ENCODE measurements around the gene USF2. TPM values are rescaled to one million over a fixed set of nuclear protein-coding genes. Genes with fewer than 3 reads are reported as not detected.

Gene USF2
- total RNA-seq, 3 donors from 2014 or later = 72.7 to 117 (median 77.3) TPM

DNA sequence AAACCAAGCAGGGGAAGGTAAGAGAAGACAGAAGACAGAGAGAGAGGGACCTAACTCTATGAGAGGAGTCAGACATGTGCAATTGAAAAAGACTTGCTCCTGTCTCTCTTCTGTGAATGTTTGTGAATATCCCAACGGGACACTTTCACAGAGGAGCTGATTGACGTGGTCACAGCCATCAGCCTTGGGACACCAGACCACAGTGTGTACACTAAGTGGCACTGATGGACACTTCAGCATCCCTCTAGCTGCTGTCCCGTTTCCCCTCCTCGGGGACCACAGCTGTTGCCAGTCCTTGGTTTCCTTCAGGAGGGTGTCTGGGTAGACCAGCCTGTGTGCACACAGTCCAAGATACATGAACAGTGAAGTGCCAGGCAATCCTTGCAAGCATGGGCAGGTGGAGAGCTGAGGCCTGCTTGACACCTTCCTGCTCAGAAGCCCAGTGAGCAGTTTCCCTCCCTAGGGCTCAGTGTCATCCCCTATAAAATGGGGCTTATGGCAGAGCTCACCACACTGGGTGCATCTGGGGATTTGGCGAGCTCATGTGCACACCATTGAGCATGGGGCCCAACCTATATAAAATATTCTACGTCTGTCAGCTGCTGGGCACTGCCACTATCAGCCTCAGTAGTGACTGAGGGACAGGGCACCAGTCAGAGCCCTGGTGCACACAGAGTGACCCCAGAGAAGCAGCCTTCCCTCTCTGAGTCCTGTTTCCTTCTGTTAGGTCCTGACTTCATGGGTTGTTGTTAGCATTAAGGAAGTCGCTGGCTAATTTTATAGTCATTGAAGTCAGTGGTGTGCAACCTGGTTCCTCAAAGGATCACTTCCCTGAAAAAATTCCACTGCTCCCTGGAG, 4.3 kb upstream of the USF2 start:
- Histone ChIP-seq H3K27me3 (no peaks in the 10 kb centered on the region), H3K4me3 (no peak overlapping the region), H3K27ac (peak overlapping the region; percentile 57 to 95), H3K4me1 (peaks cover 8 to 27% of the 10 kb centered on the region in 2 donors), H3K36me3 (no peaks in the 10 kb centered on the region), H3K9me3 (no peaks in the 10 kb centered on the region)
- no peak for TF ChIP-seq POLR2AphosphoS5 (IDR thresholded peaks at IDR 0.05)
- TF ChIP-seq CTCF (IDR thresholded peaks at IDR 0.05) = no peak
- no peak for TF ChIP-seq POLR2A (IDR thresholded peaks at IDR 0.05)
- DNase-seq (ENCODE audit: low spot score in 2 of 2) = peak; percentile 14 to 15
- intact Hi-C loops (cut with DNase I; ENCODE audit: low total_unique reads) = loop anchor here (5.0 to 10.0 kb wide), 2 partner anchors 110 to 878 kb away; partner anchors contain the start of genes CAPNS1 and FXYD5

DNA sequence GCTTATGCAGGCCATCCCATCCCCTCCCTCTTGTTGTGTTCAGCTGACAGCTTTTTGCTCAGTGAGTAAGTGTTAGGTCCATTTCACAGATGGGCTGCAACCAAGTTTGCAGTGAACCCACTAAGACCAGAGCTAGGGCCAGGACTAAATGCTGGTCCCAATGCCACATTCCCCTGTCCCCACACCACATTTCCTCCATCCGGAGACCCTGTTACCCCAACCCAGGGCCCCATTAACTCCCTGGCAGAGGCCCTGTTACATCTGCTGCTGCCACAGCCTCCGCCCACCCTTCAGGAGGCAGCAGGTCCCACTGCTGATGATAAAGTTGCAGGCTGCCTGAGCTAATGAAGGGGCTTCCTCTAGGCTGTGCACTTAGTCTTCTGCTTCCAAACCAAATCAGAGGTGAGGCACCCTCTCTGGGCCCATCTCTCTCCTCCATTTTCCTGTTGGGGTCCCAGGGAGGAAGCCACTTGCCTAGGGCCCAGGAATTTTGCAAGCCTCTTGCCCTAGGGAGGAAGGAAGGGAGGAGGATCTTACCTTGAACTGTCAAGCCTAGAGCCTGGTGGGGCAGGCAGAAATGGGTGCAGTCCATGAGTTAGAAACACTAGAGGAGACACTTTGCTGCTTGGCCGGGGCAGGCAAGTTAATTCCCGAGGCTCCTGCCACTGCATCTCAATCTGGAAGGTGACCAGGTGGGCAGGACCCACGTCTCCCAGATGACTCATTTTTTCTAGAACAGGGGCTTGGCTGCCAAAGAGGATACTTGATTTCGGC, 3.4 kb upstream of the USF2 start:
- Histone ChIP-seq H3K4me3 (no peak overlapping the region), H3K4me1 (peaks cover 8 to 33% of the 10 kb centered on the region in 2 donors), H3K27ac (peak overlapping the region; percentile 57 to 95), H3K36me3 (no peaks in the 10 kb centered on the region), H3K27me3 (no peaks in the 10 kb centered on the region), H3K9me3 (no peaks in the 10 kb centered on the region)
- peak in 1 of 2 donors; percentile 52 for DNase-seq (ENCODE audit: low spot score in 2 of 2)
- TF ChIP-seq POLR2A (IDR thresholded peaks at IDR 0.05) (no peak), CTCF (IDR thresholded peaks at IDR 0.05) (no peak), POLR2AphosphoS5 (IDR thresholded peaks at IDR 0.05) (no peak)
- intact Hi-C loops (cut with DNase I; ENCODE audit: low total_unique reads) = loop anchor here (5.0 to 10.0 kb wide), 2 partner anchors 111 to 877 kb away; partner anchors contain the start of genes CAPNS1 and FXYD5

DNA sequence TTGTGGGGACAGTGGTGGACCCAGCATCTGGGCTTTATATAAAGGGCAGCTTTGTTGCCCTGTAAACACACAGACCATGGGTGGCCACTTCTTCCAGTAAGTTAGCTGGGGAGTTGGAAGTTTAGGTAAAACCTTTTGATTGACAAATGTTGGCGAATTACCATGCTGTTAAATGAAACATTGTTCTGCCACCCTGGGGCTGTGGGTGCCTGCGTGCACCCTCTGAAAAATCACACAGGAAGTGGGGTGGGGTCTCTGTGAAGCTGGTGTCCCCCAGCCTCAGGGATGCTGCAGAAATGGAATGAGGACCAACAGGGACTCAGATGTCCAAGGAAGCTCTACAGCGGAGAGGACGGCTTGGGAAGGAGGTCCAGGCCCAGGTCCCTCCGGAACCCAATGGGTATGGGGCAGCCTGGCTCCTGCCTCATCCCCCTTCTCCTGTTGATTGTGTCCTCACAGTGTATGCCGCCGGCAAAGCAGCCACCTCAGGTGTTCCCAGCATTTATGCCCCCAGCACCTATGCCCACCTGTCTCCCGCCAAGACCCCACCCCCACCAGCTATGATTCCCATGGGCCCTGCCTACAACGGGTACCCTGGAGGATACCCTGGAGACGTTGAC, 2.8 kb upstream of the USF2 start:
- Histone ChIP-seq H3K27ac (peak overlapping the region; percentile 90 to 95), H3K9me3 (no peaks in the 10 kb centered on the region), H3K27me3 (no peaks in the 10 kb centered on the region), H3K4me3 (peak overlapping the region in 1 of 3 donors; percentile 94), H3K36me3 (no peaks in the 10 kb centered on the region), H3K4me1 (peaks cover 8 to 35% of the 10 kb centered on the region in 2 donors)
- intact Hi-C loops (cut with DNase I; ENCODE audit: low total_unique reads) = loop anchor here (2.0 to 10.0 kb wide), 3 partner anchors 17 to 876 kb away; partner anchors contain the start of genes CAPNS1, FXYD5 and LSR
- no peak for TF ChIP-seq POLR2A (IDR thresholded peaks at IDR 0.05)
- no peak for TF ChIP-seq POLR2AphosphoS5 (IDR thresholded peaks at IDR 0.05)
- no peak for TF ChIP-seq CTCF (IDR thresholded peaks at IDR 0.05)
- DNase-seq (ENCODE audit: low spot score in 2 of 2) = peak in 1 of 2 donors; percentile 45

- Histone ChIP-seq H3K27me3 (no peaks in the 10 kb centered on the region), H3K4me1 (peaks cover 8 to 31% of the 10 kb centered on the region in 2 donors), H3K4me3 (peak overlapping the region; percentile 66 to 94 (median 73)), H3K9me3 (no peaks in the 10 kb centered on the region), H3K27ac (peak overlapping the region; percentile 90 to 95), H3K36me3 (no peaks in the 10 kb centered on the region)
- intact Hi-C loops (cut with DNase I; ENCODE audit: low total_unique reads) = loop anchor here (2.0 to 10.0 kb wide), 3 partner anchors 18 to 876 kb away; partner anchors contain the start of genes CAPNS1, FXYD5 and LSR
- peak in 1 of 2 donors; percentile 50 for DNase-seq (ENCODE audit: low spot score in 2 of 2)
- TF ChIP-seq POLR2A (IDR thresholded peaks at IDR 0.05) (no peak), CTCF (IDR thresholded peaks at IDR 0.05) (no peak), POLR2AphosphoS5 (IDR thresholded peaks at IDR 0.05) (no peak)
These were observed 2.0 kb upstream of the USF2 start for GRCh38 chr19:35266520-35267352.
